ENCODE data around the gene BRINP3. TPM values are rescaled to one million over a fixed set of nuclear protein-coding genes. Genes with fewer than 3 reads are reported as not detected.

BRINP3 gene
- not detected in 5 replicates for total RNA-seq (2022; extraction: Qiagen RNA extraction)

DNA sequence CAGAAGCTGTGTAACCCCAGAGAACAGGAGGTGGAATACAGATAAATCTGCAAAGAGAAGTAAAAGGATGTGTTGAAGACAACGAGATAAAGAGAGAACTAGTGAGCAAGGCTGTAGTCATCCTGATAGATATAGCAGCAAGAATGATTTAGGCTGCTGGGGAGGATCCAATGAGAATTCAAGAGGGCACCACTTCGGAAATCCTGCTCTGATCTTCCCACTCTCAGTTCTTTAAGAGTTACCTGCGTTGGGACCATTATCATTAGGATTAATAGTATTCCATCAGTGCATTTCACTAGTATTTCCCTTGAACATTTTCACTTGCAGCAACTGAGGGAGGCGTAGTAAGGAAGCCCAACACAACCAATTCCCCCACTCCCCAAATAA is at the start of gene BRINP3:
TSS of gene BRINP3 (minus strand) at position 103 of the 387 bp plus-strand sequence.

